ENCODE data around the gene IRF9.
A peak's percentile ranks its signal among the peaks of the same experiment; 100 is the strongest.

The IRF9 gene

GRCh38 chr14:24133735-24134134 lies 27.3 kb upstream of the IRF9 start:
- DNase-seq (ENCODE audit: low spot score), result no peak
- TF ChIP-seq, protein P1, sequence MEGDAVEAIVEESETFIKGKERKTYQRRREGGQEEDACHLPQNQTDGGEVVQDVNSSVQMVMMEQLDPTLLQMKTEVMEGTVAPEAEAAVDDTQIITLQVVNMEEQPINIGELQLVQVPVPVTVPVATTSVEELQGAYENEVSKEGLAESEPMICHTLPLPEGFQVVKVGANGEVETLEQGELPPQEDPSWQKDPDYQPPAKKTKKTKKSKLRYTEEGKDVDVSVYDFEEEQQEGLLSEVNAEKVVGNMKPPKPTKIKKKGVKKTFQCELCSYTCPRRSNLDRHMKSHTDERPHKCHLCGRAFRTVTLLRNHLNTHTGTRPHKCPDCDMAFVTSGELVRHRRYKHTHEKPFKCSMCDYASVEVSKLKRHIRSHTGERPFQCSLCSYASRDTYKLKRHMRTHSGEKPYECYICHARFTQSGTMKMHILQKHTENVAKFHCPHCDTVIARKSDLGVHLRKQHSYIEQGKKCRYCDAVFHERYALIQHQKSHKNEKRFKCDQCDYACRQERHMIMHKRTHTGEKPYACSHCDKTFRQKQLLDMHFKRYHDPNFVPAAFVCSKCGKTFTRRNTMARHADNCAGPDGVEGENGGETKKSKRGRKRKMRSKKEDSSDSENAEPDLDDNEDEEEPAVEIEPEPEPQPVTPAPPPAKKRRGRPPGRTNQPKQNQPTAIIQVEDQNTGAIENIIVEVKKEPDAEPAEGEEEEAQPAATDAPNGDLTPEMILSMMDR (IDR thresholded peaks at IDR 0.05; ENCODE audit: extremely low read depth, missing control alignments), result no peak

GRCh38 chr14:24135584-24135833 lies 25.6 kb upstream of the IRF9 start:
- TF ChIP-seq, protein P1 (IDR thresholded peaks at IDR 0.05; ENCODE audit: extremely low read depth, missing control alignments), result no peak
- no peak for DNase-seq (ENCODE audit: low spot score)

GRCh38 chr14:24135834-24136683 lies 25.0 kb upstream of the IRF9 start, which contains the start of gene PSME1:
Gene PSME1 (plus strand): TSS chr14:24136194. CDS start chr14:24136263, 69 bp downstream.
- peak; percentile 98 for DNase-seq (ENCODE audit: low spot score)

GRCh38 chr14:24136684-24137528 lies 24.2 kb upstream of the IRF9 start:
- TF ChIP-seq, protein P1 (IDR thresholded peaks at IDR 0.05; ENCODE audit: extremely low read depth, missing control alignments), result no peak
- DNase-seq (ENCODE audit: low spot score), result no peak

More at GRCh38 chr14:24135834-24136683, 25.0 kb upstream of the IRF9 start, which contains the start of gene PSME1:
- TF ChIP-seq, protein P1 (IDR thresholded peaks at IDR 0.05; ENCODE audit: extremely low read depth, missing control alignments), result no peak

DNA sequence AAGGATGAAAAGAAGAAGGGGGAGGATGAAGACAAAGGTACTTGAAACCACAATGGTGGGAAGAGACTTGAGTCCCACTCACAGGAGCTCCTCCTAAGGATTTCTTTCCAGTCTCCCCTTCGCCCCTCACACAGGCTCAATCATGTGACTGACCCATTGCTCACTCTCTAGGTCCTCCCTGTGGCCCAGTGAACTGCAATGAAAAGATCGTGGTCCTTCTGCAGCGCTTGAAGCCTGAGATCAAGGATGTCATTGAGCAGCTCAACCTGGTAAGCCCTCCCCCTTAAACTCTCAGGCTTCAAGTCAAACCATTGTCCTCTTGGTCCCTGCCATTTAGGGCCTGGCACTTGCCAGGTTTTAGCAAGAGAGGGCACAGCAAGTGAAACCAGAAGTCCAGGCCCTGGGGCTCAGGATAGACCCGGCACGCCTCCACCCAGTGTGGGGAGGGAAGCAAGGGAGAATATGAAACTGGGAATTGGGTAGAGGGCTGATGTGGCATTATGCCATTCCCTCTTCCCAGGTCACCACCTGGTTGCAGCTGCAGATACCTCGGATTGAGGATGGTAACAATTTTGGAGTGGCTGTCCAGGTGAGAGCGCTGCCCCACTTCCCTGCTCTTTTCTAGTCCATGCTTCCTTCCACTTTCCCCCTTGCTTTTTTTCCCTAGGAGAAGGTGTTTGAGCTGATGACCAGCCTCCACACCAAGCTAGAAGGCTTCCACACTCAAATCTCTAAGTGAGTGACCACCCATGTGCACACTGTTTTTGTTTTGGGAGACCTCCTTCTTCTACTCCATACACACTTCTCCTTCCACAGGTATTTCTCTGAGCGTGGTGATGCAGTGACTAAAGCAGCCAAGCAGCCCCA lies 23.3 kb upstream of the IRF9 start:
- DNase-seq (ENCODE audit: low spot score), result no peak
- TF ChIP-seq, protein P1 (IDR thresholded peaks at IDR 0.05; ENCODE audit: extremely low read depth, missing control alignments), result no peak

- TF ChIP-seq, protein P1 (IDR thresholded peaks at IDR 0.05; ENCODE audit: extremely low read depth, missing control alignments), result no peak
- no peak for DNase-seq (ENCODE audit: low spot score)
Measured at GRCh38 chr14:24138396-24139271, 22.4 kb upstream of the IRF9 start.

Measured in GM20000 (cell line).